Measurements from ENCODE around the gene ZNF407. TPM values are rescaled to one million over a fixed set of nuclear protein-coding genes. Genes with fewer than 3 reads are reported as not detected.

The ZNF407 gene
- total RNA-seq, 1 donor from 2014 or later: 9.0 TPM

DNA sequence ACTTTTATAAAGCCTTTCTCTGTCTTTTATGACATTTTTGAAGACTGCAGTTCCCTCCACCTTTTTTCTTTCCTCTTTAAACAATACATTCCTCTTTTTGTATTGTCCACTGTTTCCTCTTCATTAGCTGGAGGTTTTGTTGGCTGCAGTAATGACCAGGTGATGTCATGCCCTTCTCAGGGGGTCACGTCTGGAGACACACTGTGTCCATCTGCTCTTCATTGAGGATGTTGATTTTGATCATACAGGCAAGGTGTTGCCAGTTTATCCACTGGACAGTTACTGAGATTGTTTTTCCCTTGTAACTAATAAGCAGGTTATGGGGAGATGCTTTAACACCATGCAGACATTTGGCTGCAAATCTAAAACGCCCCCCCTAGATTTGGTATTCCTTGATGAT is 19.8 kb downstream of the ZNF407 start:
- H2AFZ ChIP-seq (replicated peaks): no peak overlapping the region
- H3K4me1 ChIP-seq: no peaks in the 10 kb centered on the region
- TF ChIP-seq EZH2phosphoT487 (IDR thresholded peaks at IDR 0.05) (no peak), EZH2 (IDR thresholded peaks at IDR 0.05) (no peak)
- H3K27ac ChIP-seq: no peak overlapping the region
- peaks cover 4% of the 10 kb centered on the region for H3K79me2 ChIP-seq (ENCODE audit: low read depth)
- H3F3A ChIP-seq (ENCODE audit: low read depth): peaks cover 6% of the 10 kb centered on the region
- no peaks in the 10 kb centered on the region for H3K27me3 ChIP-seq
- Mint-ChIP-seq H3K36me3 (no peaks in the 10 kb centered on the region), H3K4me1 (no peaks in the 10 kb centered on the region), H3K27ac (no peak overlapping the region), H3K9me3 (no peaks in the 10 kb centered on the region), H3K27me3 (ENCODE audit: insufficient read depth, low read depth) (no peaks in the 10 kb centered on the region), H3K4me3 (no peak overlapping the region)
- no peak for DNase-seq (ENCODE audit: low spot score)
- H3K36me3 ChIP-seq: no peaks in the 10 kb centered on the region
- no peak overlapping the region for H3K4me2 ChIP-seq
- H4K20me1 ChIP-seq (ENCODE audit: low read depth): no peaks in the 10 kb centered on the region
- no peak overlapping the region for H3K4me3 ChIP-seq
- no peaks in the 10 kb centered on the region for H3K9me3 ChIP-seq (ENCODE audit: low read depth)
- H3K9ac ChIP-seq: no peak overlapping the region

DNA sequence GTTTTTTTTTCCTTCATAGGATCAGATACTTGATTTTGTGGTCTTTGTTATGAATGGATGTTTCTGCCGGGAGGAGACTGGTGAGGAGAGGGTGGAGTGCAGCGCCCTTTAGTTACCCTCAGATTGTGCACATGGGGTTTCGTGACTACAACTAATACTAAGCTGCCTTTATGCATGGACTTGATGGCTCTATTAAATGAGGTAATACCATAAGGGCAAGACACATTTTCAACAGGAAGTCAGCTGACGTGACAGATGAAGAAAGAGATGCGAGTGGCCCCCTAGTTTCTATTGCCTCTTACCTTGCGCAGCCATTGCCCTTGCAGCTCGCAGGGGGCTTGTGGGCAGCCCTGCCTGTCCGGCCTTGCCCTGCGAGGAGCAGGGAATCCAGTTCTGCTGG is 24.4 kb downstream of the ZNF407 start:
- Histone ChIP-seq H2AFZ (replicated peaks) (no peak overlapping the region), H3K4me2 (no peak overlapping the region)
- H3K36me3 Mint-ChIP-seq: no peaks in the 10 kb centered on the region

DNA sequence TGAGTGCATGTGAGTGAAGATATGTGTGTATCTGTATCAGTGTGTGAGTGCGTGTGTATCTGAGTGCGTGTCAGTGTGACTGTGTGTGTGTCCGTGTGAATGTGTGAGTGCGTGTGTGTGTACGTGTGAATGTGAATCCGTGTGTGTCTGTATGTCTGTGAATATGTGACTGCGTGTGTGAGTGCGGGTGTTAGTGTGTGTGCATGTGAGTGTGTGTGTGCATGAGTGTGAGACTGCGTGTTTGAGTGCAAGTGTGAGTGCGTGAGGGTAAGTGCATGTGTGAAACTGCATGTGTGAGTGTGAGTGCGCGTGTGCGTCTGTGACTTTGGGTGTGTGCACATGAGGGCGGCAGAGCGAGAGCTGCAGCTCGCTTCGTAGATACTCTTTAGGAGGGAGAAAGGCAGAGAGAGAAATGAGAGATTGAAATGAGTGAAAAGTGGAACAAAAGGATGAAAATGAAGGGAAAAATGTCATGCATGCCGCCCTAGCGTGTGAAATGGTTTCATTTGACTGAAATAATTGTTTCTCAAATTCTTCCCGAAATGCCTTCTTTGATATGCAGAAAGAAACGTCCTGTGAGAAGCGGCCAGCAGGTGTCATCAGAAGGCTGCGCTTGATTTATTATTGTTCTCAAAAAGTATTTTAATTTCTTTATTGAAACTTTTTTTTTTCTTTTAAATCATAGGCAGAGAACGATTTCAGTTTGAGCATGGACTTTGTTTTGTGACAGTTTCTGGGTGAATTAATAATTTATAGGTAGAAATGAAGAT is 25.6 kb downstream of the ZNF407 start:
- peak; percentile 27 for DNase-seq (ENCODE audit: low spot score)
- no peaks in the 10 kb centered on the region for H3K36me3 Mint-ChIP-seq
- H3K27me3 Mint-ChIP-seq (ENCODE audit: insufficient read depth, low read depth): no peaks in the 10 kb centered on the region
- H3K9me3 ChIP-seq (ENCODE audit: low read depth): no peaks in the 10 kb centered on the region
- no peaks in the 10 kb centered on the region for H3K4me1 Mint-ChIP-seq
- no peaks in the 10 kb centered on the region for H4K20me1 ChIP-seq (ENCODE audit: low read depth)
- peaks cover 1% of the 10 kb centered on the region for H3K79me2 ChIP-seq (ENCODE audit: low read depth)
- H3K9ac ChIP-seq: no peak overlapping the region
- no peaks in the 10 kb centered on the region for H3K27me3 ChIP-seq
- no peaks in the 10 kb centered on the region for H3F3A ChIP-seq (ENCODE audit: low read depth)
- no peak overlapping the region for H3K4me3 ChIP-seq
- H3K4me1 ChIP-seq: no peaks in the 10 kb centered on the region
- no peak overlapping the region for H3K4me2 ChIP-seq
- H3K27ac Mint-ChIP-seq: no peak overlapping the region
- H2AFZ ChIP-seq (replicated peaks): no peak overlapping the region
- no peak overlapping the region for H3K4me3 Mint-ChIP-seq
- TF ChIP-seq, protein P1, sequence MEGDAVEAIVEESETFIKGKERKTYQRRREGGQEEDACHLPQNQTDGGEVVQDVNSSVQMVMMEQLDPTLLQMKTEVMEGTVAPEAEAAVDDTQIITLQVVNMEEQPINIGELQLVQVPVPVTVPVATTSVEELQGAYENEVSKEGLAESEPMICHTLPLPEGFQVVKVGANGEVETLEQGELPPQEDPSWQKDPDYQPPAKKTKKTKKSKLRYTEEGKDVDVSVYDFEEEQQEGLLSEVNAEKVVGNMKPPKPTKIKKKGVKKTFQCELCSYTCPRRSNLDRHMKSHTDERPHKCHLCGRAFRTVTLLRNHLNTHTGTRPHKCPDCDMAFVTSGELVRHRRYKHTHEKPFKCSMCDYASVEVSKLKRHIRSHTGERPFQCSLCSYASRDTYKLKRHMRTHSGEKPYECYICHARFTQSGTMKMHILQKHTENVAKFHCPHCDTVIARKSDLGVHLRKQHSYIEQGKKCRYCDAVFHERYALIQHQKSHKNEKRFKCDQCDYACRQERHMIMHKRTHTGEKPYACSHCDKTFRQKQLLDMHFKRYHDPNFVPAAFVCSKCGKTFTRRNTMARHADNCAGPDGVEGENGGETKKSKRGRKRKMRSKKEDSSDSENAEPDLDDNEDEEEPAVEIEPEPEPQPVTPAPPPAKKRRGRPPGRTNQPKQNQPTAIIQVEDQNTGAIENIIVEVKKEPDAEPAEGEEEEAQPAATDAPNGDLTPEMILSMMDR (IDR thresholded peaks at IDR 0.05): peak; percentile 66
- no peak for TF ChIP-seq EZH2 (IDR thresholded peaks at IDR 0.05)
- no peaks in the 10 kb centered on the region for H3K9me3 Mint-ChIP-seq
- H3K36me3 ChIP-seq: no peaks in the 10 kb centered on the region
- no peak overlapping the region for H3K27ac ChIP-seq

More for the DNA sequence above, 24.4 kb downstream of the ZNF407 start:
- no peaks in the 10 kb centered on the region for H3F3A ChIP-seq (ENCODE audit: low read depth)
- no peak overlapping the region for H3K27ac ChIP-seq
- H3K4me1 Mint-ChIP-seq: no peaks in the 10 kb centered on the region
- H3K4me3 Mint-ChIP-seq: no peak overlapping the region
- no peak overlapping the region for H3K27ac Mint-ChIP-seq
- H3K36me3 ChIP-seq: no peaks in the 10 kb centered on the region
- no peaks in the 10 kb centered on the region for H3K9me3 Mint-ChIP-seq
- H3K79me2 ChIP-seq (ENCODE audit: low read depth): peaks cover 1% of the 10 kb centered on the region
- H3K9ac ChIP-seq: no peak overlapping the region
- no peaks in the 10 kb centered on the region for H3K4me1 ChIP-seq
- H3K27me3 ChIP-seq: no peaks in the 10 kb centered on the region
- no peaks in the 10 kb centered on the region for H3K27me3 Mint-ChIP-seq (ENCODE audit: insufficient read depth, low read depth)
- TF ChIP-seq EZH2phosphoT487 (IDR thresholded peaks at IDR 0.05) (no peak), EZH2 (IDR thresholded peaks at IDR 0.05) (no peak)
- TF ChIP-seq, protein P1 (IDR thresholded peaks at IDR 0.05): no peak
- no peak overlapping the region for H3K4me3 ChIP-seq
- H4K20me1 ChIP-seq (ENCODE audit: low read depth): no peaks in the 10 kb centered on the region
- H3K9me3 ChIP-seq (ENCODE audit: low read depth): no peaks in the 10 kb centered on the region
- DNase-seq (ENCODE audit: low spot score): no peak

DNA sequence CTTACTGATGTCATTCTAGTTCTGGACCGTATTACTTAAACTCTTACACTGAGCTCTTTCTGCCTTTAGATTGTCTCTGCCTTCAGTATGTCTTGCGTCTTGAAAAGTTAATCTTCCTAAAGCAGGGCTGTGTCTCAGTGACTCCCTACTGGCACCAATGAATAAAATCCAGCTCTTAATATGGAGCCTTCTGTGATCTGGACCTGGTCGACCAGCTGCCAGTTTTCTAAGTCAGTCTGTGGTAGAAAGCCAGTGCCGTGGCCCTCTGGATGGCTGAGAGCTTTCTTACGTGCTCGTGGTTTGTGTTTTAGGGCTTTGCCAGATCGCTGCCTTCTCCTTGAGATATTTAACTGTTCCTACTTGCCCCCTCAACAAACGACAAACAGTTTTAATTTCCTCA is 26.8 kb downstream of the ZNF407 start:
- no peaks in the 10 kb centered on the region for H3K9me3 ChIP-seq (ENCODE audit: low read depth)
- Mint-ChIP-seq H3K9me3 (no peaks in the 10 kb centered on the region), H3K4me1 (no peaks in the 10 kb centered on the region), H3K4me3 (no peak overlapping the region), H3K27me3 (ENCODE audit: insufficient read depth, low read depth) (no peaks in the 10 kb centered on the region), H3K36me3 (no peaks in the 10 kb centered on the region), H3K27ac (no peak overlapping the region)
- no peak overlapping the region for H3K4me3 ChIP-seq
- no peak for DNase-seq (ENCODE audit: low spot score)
- no peaks in the 10 kb centered on the region for H3K27me3 ChIP-seq
- peaks cover 4% of the 10 kb centered on the region for H3K79me2 ChIP-seq (ENCODE audit: low read depth)
- no peak overlapping the region for H3K9ac ChIP-seq
- no peak overlapping the region for H3K4me2 ChIP-seq
- H2AFZ ChIP-seq (replicated peaks): no peak overlapping the region
- no peaks in the 10 kb centered on the region for H3K36me3 ChIP-seq
- no peaks in the 10 kb centered on the region for H4K20me1 ChIP-seq (ENCODE audit: low read depth)
- H3K4me1 ChIP-seq: no peaks in the 10 kb centered on the region
- no peak overlapping the region for H3K27ac ChIP-seq
- TF ChIP-seq, protein P1 (IDR thresholded peaks at IDR 0.05): no peak
- TF ChIP-seq EZH2 (IDR thresholded peaks at IDR 0.05): no peak
- TF ChIP-seq EZH2phosphoT487 (IDR thresholded peaks at IDR 0.05): no peak
- no peaks in the 10 kb centered on the region for H3F3A ChIP-seq (ENCODE audit: low read depth)

Data from neural progenitor cell (in vitro differentiated cells).